Measurements from ENCODE around the gene DUSP1. TPM values are rescaled to one million over a fixed set of nuclear protein-coding genes. Genes with fewer than 3 reads are reported as not detected.

The DUSP1 gene
- total and polyA plus RNA-seq, 7 donors, result 99.9 to 1,033 (median 449) TPM

DNA sequence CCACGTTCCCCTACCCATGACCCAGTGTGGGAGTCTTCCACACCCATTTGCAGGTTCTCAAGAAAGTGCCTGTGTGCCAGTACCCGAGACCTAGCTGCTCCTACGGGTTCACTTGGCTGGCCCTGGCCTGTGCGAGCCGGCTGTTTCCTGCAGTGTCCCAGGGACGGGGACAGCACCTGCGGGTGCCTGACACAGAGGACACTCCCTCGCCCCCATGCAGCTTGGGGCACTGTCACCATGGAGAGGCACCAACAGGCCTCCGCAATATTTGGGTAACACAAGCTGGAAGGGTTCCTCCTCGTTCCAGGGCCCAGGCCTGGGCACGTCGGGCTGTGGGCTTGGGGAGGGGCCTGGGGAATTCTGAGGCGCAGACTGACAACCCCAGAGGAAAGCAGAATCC is 41.4 kb downstream of the DUSP1 start:
- peak; percentile 63 for DNase-seq
- peaks cover 0 to 32% (median 24%) of the 10 kb centered on the region in 4 donors for H3K4me1 ChIP-seq
- no peaks in the 10 kb centered on the region for H3K27me3 ChIP-seq
- intact Hi-C loops (cut with DNase I), result no loop called here
- H3K36me3 ChIP-seq, result no peaks in the 10 kb centered on the region
- H3K27ac ChIP-seq, result no peak overlapping the region
- WGBS, 2 donors, result 89 to 94% methylated on average over 13 of the region's 13 CpGs
- no peak for TF ChIP-seq POLR2A (IDR thresholded peaks at IDR 0.05)
- no peak for TF ChIP-seq EP300 (IDR thresholded peaks at IDR 0.05)
- no peak for TF ChIP-seq POLR2AphosphoS5 (IDR thresholded peaks at IDR 0.05)
- TF ChIP-seq, protein P1, sequence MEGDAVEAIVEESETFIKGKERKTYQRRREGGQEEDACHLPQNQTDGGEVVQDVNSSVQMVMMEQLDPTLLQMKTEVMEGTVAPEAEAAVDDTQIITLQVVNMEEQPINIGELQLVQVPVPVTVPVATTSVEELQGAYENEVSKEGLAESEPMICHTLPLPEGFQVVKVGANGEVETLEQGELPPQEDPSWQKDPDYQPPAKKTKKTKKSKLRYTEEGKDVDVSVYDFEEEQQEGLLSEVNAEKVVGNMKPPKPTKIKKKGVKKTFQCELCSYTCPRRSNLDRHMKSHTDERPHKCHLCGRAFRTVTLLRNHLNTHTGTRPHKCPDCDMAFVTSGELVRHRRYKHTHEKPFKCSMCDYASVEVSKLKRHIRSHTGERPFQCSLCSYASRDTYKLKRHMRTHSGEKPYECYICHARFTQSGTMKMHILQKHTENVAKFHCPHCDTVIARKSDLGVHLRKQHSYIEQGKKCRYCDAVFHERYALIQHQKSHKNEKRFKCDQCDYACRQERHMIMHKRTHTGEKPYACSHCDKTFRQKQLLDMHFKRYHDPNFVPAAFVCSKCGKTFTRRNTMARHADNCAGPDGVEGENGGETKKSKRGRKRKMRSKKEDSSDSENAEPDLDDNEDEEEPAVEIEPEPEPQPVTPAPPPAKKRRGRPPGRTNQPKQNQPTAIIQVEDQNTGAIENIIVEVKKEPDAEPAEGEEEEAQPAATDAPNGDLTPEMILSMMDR (IDR thresholded peaks at IDR 0.05), result no peak
- H3K9me3 ChIP-seq, result no peaks in the 10 kb centered on the region
- H3K4me3 ChIP-seq, result no peak overlapping the region

DNA sequence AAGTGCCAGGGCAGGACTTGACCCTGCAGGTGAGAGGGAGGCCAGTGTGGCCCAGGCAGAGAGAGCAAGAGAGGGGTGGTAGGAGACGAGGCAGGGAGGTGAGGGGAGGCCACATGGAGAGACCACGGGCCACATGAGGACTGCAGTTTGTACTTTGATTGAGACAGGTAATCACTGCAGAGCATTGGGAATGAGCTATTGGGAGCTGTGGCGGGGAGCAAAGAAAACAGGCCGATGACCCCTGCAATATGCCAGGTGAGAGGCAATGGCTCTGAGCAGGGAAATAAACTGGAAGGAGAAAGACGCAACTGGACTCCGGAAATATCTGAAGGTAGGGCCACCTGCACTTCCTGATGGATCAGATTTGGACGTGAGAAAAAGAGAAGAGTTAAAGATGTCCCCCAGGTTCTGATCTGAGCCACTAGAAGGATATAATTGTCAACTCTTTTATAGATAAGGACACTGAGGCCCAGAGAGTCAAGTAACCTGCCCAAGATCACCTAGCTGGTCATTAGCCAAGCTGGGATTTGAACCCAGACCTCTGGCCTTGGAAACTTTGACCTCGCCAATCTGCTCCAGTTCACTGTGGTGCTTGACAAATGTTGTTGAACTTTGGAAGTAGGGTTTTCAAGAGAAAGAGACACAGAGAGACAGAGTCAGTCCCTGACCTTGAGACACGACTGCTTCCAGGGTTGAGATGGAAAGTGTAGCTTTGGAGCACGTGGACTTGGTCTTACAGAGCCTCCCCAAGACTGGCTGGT is 42.3 kb downstream of the DUSP1 start:
- no peaks in the 10 kb centered on the region for H3K27me3 ChIP-seq
- no peaks in the 10 kb centered on the region for H3K9me3 ChIP-seq
- TF ChIP-seq POLR2AphosphoS5 (IDR thresholded peaks at IDR 0.05) (no peak), POLR2A (IDR thresholded peaks at IDR 0.05) (no peak), EP300 (IDR thresholded peaks at IDR 0.05) (no peak)
- TF ChIP-seq, protein P1 (IDR thresholded peaks at IDR 0.05), result no peak
- H3K4me3 ChIP-seq, result no peak overlapping the region
- WGBS, 2 donors, result 86 to 89% methylated on average over 10 of the region's 10 CpGs
- H3K27ac ChIP-seq, result no peak overlapping the region
- DNase-seq, result no peak
- intact Hi-C loops (cut with DNase I), result no loop called here
- peaks cover 0 to 23% (median 15%) of the 10 kb centered on the region in 4 donors for H3K4me1 ChIP-seq
- no peaks in the 10 kb centered on the region for H3K36me3 ChIP-seq

DNA sequence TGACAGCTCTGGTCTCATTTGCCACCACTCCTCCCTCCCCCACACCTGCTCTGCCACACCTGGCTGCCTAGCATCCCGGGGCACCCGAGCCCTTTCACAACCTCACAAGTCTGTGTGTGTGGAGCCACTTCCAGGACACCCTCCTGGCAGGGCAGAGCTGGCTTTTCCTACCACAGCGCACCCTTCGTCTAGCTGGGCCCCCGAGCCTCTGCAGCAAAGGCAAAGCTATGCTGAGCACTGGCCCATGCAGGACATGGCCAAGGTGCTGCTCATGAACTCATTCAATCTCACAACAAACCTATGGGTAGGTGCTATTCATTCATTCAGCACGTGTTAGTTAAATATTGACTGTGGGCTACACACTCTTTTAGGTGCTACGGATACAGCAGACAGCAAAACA is 43.4 kb downstream of the DUSP1 start:
- WGBS, 2 donors, result 64 to 85% methylated on average over 7 of the region's 7 CpGs
- H3K4me1 ChIP-seq, result peaks cover 0 to 11% (median 6%) of the 10 kb centered on the region in 4 donors
- H3K27me3 ChIP-seq, result no peaks in the 10 kb centered on the region
- H3K36me3 ChIP-seq, result no peaks in the 10 kb centered on the region
- TF ChIP-seq POLR2A (IDR thresholded peaks at IDR 0.05) (no peak), POLR2AphosphoS5 (IDR thresholded peaks at IDR 0.05) (no peak), EP300 (IDR thresholded peaks at IDR 0.05) (no peak)
- TF ChIP-seq, protein P1 (IDR thresholded peaks at IDR 0.05), result no peak
- H3K9me3 ChIP-seq, result no peaks in the 10 kb centered on the region
- no peak overlapping the region for H3K27ac ChIP-seq
- no peak overlapping the region for H3K4me3 ChIP-seq
- intact Hi-C loops (cut with DNase I), result no loop called here
- DNase-seq, result no peak

DNA sequence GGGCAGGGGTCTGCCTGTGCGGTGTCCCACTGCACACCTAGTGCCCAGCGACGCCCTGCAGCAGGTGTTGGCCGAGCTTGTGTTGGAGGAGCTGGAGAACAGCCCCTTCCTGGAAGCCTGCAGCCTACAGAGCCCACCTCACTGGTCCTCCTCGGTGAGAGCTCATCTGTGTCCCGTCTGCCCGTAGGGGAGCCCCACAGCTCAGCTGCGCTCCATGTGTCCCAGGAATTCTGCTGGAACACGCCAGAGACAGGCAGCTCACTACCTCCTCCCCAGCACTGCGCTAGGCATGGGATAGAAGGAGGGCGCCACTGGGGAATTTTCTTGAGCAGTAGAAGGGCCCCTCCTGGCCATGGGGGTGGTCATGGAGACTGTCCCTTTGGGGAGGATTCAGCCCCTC is 44.0 kb downstream of the DUSP1 start:
- Histone ChIP-seq H3K9me3 (no peaks in the 10 kb centered on the region), H3K27me3 (no peaks in the 10 kb centered on the region), H3K27ac (no peak overlapping the region), H3K36me3 (no peaks in the 10 kb centered on the region), H3K4me1 (peaks cover 0 to 8% (median 6%) of the 10 kb centered on the region in 4 donors), H3K4me3 (no peak overlapping the region)
- no peak for DNase-seq
- WGBS, 2 donors, result 92 to 93% methylated on average over 11 of the region's 11 CpGs
- TF ChIP-seq, protein P1 (IDR thresholded peaks at IDR 0.05), result no peak
- no peak for TF ChIP-seq EP300 (IDR thresholded peaks at IDR 0.05)
- no peak for TF ChIP-seq POLR2A (IDR thresholded peaks at IDR 0.05)
- no peak for TF ChIP-seq POLR2AphosphoS5 (IDR thresholded peaks at IDR 0.05)
- intact Hi-C loops (cut with DNase I), result no loop called here
